HG03045 (cell line): Measurements from ENCODE around the gene DYNAP.

Experiments
- ATAC-seq: cut with Tn5 transposase; IDR thresholded peaks from one replicate; pipeline ENCODE4 v1.9.1; 2021; ENCODE audit warnings: mild to moderate bottlenecking, moderate library complexity; ENCODE audit not compliant: unreplicated experiment

The DYNAP gene

GRCh38 chr18:54630963-54631362 lies 39.9 kb downstream of the DYNAP start:
- ATAC-seq: no peak

- ATAC-seq: no peak
Measured at GRCh38 chr18:54636217-54636616, 45.2 kb downstream of the DYNAP start.

- ATAC-seq: no peak
Measured at GRCh38 chr18:54641734-54642133, 50.7 kb downstream of the DYNAP start.

DNA sequence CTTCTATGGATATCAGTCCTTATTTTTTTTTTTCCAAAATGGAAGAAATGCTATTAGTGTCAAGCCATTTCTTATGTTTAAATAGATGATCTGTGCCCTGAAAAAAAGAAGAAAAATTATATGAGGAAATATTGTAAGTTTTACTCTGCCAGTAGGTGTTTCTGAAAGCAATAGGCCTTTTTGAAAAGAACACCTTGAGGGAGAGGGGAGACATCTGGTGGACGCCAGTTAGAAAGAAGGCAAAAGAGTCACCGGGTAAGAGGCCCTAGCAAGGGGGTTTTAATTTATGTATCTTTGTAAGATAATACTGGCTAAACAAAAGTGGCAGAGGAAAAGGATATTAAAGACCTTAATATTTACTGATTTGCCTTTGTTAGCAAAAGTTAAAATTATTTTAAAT lies 56.1 kb downstream of the DYNAP start:
- no peak for ATAC-seq
